NCI-H1694 (cell line): ENCODE data around the gene XXYLT1.
"Not testable (repeated sequence)": the region's sequence is repeated elsewhere in the genome, so short reads cannot be mapped to it uniquely, and the experiment has no call there.

ENCODE experiments used
- DNase-seq: peaks from one replicate; lab custom pipeline; 2025; lab: John Stamatoyannopoulos, UW

XXYLT1 gene

DNA sequence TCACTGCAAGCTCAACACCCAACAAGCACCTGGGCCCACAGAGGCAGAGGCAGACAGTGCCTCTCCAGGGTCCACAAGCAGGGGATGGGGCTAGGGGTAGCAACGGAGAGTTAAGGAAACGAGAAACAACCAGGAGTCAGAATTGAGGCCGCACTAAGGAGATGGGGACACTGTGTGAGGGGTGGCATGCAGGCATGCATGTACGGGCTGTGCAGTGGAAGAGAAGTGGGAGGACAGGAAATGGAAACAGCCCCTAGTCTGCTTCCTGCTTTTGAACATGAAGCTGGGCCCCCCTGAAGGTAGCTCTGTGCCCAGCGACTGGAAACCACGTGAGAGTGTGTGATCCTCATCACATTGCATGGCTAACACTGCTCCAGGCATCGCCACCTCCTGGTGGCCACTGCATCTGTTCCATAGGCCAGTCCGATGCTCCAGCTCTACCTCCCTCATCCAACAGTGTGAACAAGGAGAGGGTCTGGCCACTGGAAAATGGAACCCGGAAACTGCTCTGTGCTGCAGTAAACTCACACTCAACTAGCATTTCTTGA lies 44.0 kb downstream of the XXYLT1 start:
- DNase-seq = no peak

DNA sequence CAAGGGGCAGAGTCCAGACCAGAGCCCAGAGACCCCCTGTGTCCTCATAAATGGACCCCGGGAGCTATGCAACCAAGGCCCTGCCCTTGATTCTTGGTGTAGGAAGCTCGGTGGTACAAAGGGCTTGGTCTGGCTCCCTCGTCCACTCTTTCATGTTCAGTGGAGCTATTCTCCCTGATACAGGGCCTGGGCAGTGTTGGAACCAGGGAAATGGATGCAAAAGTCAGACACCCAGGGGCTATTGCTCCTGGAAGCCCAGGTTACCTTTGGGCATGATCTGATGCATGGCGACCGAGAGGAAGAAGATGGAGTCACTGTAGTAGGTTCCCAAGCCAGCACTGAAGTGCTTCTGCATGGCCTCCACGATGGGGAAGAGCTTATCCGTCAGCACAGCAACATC lies 44.5 kb downstream of the XXYLT1 start:
- no peak for DNase-seq

DNA sequence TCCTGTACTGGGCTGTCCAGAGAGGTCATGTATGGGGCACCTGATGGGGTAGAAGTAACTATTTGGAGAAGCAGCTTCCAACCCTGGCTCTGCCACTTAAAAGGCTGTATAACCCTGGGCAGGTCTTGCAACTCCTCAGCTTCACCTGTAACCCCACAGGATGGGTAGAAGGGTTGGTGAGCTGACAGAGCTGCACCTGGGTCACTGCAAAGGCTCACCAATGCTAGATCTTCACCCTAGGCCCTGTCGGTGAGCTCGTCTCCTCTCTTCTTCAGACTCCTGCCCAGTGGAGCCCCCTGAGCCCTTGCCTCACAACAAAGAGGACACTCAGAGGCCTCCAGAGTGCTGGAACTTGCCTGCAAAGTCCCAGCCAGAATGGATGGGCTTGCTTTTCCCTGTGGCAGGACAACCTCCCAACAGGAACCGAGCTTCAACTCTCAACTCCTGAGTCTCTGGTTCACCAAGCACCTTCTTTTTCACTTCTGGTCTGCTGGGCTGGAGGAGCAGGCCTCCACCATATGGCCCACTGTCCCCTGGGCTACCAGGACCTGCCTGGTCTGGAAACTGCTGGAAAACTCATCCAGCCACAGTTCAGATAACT lies 45.9 kb downstream of the XXYLT1 start:
- no peak for DNase-seq

DNA sequence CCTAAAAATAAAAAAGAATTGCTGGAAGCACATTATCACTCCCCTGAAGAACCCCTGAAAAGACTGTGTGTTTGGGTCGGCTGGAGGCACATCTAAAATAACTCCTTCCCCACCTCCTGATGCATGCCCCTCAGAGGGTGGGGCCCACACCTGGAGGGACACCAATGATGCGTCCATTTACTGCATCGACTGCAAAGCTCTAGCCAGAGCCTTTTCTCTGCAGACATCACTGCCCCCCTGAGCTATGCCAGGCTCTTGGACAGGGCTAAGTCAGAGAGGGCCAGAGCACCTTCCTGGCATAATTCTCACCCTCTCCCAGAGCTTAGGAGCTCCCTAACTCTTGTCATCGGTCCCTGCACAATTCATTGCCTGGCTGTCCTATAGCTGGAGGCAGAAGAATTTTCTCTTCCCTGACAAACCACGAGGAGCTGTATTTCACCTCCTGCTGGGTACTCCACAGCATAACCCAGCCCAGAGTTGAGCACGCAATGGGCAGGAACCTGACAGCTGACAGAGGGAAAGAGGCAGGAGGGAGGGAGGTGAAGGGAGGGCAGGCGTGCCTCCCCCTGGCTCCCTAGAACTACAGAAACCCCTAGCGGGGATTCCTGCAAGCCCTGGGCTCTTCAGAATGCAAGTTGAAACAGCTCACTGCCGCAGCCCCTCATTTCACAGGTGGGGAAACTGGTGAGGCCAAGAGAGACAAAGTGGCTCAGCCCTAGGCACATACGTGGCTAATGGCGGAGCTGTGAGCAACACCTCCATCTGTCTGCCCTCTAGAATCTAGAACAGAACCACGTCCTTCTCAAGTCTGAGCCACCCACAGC lies 46.6 kb downstream of the XXYLT1 start:
- no peak for DNase-seq

DNA sequence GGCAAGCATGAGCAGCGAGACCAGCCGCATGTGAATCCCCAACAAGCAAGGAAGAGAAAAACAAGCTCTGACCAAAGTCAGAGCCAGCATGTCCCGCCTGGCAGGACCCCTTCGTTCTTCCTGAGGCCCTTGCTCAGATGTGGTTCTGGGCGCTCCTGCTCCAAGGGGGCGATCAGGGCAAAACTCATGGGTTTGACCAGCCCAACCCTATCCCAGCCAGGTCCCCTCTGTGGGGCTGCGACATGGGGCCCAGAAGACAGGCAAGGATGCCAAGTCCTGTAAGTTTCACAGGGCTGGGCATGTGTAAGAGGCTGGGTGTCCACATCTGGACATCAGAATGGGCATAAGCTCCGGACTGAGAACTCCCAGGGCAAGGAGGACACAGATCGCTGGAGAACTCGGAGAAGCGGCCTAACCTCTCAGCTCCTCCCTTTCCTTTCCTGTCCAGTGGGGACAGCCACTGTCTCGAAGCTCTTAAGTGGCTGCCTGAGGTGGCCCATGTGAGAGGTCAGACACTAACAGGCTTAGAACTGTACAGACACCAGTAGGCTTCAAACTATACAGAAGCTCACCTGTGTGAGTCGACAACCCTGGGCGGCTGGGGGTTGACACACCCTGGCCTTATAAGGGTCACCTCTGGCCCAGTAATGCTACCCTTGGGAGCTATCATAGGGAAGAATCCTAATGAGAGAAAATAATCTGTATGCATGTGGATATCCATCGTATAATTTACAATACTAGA lies 48.9 kb downstream of the XXYLT1 start:
- no peak for DNase-seq

DNA sequence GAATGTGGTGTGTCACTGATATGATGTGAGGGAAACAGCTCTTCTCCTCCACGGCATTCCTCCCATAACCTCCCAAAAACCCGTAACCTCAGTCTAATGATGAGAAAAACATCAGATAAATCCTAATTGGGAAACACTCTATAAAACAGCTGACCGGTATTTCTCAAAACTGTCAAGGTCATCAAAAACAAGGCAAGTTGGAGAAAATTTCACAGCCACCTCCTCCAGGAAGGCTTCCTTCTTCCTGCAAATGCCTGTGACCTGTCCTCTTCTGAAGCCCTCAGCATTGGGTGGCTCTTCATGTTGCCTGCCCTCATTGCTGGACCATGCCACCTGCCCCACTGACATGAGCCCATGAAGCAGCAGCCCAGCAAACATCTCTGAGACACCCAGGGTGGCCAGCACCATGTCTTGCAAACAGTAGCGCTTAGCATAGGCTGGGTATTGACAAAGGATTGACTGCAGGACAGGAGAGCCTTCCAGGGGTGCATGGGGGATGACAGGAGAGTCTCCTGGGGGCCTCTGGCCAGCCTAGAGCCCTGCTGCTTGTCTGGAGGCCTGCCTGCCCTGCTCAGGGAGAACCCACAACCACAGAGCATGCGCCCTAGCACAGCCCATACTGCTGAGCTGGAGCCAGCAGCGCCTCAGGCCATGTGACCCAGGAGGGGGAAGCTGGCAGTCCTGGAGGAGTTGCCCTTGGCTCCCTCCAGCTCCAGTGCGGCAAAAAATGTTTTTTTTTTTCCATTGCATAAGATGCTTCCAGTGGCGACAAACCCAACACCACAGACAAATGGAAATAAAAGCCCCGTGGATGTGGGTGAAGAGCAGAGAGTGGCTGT lies 49.7 kb downstream of the XXYLT1 start:
- no peak for DNase-seq

DNA sequence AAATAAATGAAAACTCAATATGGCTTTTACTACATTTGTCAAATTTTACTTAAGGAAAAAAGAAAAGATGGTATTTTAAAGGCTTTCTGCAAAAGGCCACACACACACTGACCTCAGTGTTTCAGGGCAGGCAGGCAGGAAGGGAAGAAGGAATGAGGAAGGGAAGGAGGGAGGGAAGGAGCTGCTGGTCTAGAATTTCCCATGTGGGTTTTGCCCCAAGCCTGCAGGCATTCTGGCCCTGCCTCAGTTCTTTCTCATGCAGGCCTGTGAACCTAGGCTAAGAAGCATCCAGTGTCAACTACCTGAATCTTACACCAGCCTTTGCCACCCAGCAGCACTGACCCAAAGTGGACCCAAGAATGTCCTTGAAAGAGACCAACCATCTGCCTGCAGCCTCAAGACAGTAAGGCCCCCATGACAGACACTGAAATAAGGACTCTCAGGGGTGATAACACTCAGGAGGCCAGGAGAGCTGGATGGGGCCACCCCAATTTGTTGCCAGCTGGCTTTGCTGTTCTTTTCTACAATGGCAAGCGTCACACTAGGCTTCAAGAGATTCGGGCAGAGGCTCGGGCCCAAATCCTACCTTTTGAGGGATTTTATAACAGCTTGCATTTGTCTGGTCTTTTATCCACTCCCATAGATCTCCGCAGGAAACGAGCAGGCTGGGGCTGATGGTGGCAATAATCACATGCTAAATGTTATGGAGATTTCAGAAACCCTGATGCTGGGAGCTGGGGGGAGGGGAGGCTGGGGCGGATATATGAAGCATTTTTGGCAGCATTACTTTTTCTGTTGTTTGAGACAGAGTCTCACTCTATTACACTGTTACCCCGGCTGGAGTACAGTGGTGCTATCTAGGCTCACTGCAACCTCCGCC lies 51.4 kb downstream of the XXYLT1 start:
- DNase-seq = no peak

DNA sequence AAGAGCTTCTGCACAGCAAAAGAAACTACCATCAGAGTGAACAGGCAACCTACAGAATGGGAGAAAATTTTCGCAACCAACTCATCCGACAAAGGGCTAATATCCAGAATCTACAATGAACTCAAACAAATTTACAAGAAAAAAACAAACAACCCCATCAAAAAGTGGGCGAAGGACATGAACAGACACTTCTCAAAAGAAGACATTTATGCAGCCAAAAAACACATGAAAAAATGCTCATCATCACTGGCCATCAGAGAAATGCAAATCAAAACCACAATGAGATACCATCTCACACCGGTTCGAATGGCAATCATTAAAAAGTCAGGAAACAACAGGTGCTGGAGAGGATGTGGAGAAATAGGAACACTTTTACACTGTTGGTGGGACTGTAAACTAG lies 52.6 kb downstream of the XXYLT1 start:
- DNase-seq = not testable (repeated sequence)

DNA sequence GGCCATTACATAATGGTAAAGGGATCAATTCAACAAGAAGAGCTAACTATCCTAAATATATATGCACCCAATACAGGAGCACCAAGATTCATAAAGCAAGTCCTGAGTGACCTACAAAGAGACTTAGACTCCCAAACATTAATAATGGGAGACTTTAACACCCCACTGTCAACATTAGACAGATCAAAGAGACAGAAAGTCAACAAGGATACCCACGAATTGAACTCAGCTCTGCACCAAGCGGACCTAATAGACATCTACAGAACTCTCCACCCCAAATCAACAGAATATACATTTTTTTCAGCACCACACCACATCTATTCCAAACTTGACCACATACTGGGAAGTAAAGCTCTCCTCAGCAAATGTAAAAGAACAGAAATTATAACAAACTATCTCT lies 55.4 kb downstream of the XXYLT1 start:
- not testable (repeated sequence) for DNase-seq

DNA sequence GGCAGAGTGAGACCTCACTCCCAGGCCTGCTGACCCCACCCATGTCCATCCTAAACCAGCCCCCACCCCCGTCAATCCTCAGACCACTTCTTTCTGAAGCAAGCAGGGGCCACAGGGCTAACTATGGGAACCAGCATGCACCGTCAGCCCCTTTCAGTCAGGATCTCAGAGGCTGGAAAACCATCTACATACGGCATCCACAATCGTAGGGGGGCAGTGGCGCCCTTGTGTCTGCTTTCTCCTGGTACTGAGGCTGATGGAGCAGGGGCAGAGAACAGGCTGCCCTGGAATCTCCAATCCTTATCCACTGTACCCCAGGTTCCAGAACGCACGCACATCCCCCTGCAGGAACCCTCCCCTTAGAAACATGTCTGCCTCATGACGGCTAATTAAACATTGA lies 56.6 kb downstream of the XXYLT1 start:
- DNase-seq = no peak

DNA sequence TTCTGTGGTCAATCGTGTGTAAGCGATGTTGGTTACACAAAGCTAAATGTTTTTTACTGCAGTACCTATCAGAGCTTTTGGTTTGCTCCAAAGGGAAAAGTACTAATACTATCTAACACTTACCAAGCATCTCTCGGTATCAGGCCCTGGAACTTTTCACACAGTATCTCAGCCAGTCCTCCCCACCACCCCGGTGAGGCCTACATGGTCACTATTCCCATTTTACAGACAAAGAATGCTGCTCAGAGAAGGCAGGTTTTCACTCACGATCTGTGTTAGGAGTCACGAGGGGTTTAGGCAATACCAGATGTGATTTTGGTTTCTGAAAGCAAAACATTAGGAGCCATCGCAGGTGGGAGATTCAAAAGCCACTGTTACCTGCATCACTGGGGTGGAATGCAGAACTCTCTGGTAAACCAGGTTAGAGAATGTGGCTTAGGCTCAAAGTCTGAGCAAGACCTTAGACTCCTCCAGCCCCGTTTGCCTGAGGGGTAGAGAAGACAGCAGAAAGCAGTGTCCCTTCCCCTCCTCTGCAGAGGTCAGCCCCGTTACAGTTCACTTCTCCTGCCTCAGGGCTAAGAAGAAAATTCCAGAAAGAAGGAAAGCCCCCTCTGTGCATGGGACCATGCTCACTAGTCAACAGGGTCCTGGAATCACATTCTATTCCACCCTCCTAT lies 57.2 kb downstream of the XXYLT1 start:
- DNase-seq = no peak

DNA sequence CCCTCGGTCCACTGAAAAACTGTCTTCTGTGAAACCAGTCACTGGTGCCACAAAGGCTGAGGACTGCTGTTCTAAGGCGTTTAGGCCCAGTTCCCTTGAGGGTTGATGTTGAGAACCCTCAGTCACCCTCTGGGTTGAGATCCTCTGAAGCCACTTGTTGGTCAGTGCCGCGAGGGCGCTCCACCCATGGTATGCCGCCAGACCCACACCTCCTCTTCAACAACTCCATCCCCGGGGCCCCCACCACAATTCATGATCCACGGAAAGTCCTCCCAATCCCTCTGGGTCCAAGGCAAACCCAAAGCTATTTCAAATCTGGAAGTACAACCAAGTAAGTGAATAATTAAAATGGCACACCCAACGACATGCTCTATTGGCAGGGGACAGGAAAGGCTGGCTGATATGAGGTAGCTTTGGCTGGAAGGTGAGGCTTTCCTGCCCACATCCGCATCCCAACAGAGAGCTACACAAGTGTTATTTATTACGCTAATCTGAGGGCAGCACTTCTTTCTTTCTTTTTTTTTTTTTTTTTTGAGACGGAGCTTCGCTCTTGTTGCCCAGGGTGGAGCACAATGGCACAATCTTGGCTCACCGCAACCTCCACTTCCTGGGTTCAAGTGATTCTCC lies 58.1 kb downstream of the XXYLT1 start:
- no peak for DNase-seq

DNA sequence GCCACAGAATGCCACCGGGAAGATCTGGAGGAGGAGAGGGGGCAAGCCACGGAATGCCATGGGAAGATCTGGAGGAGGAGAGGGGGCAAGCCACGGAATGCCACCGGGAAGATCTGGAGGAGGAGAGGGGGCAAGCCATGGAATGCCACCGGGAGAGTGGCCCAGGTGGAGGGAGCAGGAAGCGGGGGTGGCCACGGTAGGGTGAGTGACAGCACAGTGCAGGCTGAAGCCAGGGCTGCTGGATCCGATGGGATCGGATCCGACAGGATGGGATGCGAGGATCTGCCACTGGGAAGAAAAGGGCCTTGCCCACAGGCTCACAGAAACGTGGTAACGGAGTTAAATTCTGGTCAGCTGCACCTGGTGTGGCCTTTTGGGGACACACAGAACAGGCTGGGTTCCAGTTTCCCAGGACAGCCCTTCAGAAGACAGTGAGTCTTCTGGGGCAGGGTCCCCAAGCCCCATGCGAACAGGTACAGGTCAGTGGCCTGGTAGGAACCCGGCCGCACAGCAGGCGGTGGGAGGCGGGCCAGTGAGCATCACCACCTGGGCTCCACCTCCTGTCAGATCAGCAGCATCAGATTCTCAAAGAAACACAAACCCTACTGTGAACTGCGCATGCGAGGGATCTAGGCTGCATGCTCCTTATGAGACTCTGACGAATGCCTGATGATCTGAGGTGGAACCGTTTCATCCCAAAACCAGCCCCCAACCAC lies 58.8 kb downstream of the XXYLT1 start:
- no peak for DNase-seq

DNA sequence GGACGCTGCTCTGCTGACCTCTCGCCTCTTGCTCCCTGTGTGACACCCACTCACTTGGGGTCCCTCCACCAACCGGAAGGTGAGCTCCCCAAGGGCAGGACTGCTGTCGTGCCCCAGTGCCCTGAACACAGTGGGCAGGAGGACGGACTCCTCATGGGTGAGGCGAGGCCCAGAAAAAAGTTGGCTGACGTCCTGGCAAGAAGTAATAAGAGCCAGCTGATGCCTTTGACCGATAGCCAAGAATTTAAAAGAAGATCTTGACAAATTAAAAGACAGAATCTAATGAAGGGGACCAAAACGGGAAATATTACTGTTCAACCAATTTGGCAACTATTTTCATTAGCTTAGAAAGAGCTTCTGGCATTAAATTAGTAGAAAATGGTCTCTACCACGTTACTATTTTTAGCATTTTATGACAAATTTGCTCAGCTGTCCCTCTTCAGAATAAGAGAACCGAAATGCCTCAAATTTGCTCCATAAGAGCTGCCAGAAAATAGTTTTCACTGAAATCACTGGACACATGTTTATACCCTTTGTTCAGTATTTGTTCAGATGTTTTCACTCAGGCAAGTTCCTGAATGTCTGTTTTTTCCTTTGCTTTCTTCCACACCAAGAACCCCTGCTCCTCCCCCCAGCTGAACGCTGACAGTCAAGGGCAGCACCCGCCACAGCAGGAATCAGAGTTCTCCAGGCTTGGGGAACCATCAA lies 60.5 kb downstream of the XXYLT1 start:
- DNase-seq = peak; percentile 38

DNA sequence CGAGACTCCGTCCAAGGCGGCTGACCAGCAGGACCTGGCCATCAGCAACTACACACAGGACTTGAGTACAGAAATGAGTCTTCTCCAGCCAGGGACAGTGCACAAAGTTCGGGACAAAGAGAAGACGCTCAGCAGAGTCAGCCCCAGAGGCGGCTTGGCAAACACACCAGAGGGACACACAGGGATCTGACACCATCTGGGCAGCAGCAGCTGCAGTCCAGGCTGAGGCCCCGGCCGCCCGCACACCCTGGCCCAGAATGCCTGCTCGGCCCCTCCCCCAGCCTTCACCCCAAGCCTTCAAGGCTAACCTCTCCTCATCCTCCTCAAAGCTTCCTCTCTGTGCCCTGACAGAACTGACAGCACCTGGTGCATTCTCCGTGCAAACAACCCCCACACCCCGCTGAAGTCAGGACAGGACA lies 61.1 kb downstream of the XXYLT1 start:
- DNase-seq = no peak

DNA sequence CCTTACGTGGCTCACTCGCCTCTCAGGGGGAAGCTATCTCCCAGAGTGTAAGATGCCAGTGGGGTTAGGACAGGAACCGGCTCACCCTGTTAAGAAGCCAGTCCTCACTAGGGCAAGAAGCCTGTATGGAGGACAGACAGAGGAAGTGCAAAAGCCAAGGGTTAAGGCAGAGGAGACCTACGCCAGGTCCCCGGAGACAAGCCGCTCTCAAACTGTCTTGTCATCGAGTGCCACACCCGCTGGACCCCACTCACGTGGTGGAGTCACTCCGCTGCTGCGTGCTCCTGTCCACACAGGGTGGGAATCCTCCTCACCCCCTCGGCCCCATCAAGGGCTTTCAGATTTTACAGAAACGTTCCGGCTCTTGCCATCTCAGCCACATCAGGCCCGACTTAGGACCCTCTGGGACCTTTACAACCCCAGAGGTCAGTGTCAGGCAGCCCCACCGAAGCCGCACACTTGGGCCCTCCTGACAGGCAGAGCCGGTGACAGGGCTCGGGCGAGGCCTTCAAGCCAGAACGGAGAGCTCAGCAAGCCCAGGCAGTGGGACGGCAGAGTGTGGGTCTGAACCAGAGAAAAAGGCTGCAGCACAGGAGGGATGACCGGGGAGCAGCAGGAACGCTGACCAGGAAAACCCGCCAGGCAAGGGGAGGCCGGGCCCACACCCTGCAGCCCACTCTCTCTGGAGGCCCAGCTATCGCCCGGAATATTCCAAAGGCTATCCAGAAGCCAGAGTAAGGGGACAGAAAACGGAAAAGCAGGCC lies 61.7 kb downstream of the XXYLT1 start:
- DNase-seq = no peak

DNA sequence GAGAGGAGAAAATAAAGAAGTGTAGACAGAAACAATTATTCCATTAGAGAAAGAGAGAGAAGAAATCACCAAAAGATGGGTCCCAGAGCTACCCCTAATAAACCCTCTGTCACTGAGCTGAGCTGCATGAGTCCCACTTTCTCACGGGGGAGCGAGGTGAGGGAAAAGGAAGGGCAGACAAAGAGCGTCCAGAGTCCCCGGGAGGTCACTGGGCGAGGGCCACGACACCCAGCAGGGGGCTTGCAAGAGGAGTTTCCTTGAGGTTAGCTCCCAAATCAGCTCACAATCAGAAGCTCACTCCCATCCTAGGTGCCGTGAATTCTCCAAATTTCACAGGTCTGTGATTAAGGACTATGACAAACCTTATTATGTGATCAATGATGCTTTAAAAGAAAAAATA lies 62.3 kb downstream of the XXYLT1 start:
- DNase-seq = no peak

DNA sequence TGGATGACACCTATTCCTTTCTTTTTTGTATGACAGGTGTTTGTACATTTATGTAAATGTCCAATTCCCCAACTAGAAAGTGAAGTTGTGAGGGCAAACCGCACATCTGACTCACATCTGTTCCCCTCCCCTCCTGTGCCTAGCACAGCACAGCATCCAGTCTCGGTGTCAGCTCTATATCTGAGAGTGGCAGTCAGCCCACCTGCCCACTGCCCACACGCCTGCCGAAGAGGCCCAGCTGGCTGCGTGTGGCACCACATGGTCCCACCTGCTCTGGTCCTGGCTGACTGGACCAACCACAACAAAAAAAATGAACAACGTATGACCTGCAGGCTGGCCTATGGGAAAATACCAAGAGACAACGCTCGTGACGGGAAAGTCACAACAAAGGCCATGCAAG lies 62.8 kb downstream of the XXYLT1 start:
- DNase-seq = no peak
